ENCODE measurements around the gene TIMM8A.
"Not testable (repeated sequence)": the region's sequence is repeated elsewhere in the genome, so short reads cannot be mapped to it uniquely, and the experiment has no call there.

TIMM8A gene

DNA sequence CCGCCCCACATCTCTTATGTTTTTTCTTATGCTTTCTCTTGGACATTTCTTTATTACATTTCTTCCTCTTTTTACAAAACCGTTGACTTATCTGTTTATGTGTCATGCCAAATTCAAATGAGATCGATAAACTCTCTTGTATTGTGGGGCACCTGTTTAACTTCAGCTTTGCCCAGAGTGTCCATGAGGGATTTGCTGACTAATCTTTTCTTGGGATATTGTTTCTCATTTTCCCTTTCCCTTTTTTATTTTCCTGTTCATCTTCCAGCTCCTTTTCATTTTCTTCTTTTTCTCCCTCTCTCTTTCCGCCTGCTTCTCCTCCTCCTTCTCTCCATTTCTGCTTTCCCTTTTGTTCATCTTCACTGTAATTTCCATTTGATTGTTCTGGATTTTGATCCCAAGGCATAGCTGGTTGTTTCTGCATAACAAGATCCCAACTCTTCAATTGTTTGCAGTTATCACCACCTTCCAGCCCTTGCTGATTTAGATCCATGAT, 10.7 kb downstream of the TIMM8A start:
- Histone ChIP-seq H3K23ac (ENCODE audit: low read length) (no peak overlapping the region), H2BK5ac (ENCODE audit: low read depth, low read length, poor library complexity) (no peak overlapping the region), H3K18ac (ENCODE audit: low read length) (no peak overlapping the region), H3K9ac (ENCODE audit: low read length) (no peak overlapping the region), H2BK120ac (ENCODE audit: insufficient read depth, low read length, poor library complexity) (no peak overlapping the region), H2BK12ac (ENCODE audit: low read length) (no peak overlapping the region), H4K12ac (ENCODE audit: low read depth, low read length) (no peak overlapping the region), H3K79me2 (ENCODE audit: control insufficient read depth, insufficient read depth, low read length, poor library complexity) (no peaks in the 10 kb centered on the region), H3K4me2 (ENCODE audit: low read length) (no peak overlapping the region), H3K14ac (ENCODE audit: low read length) (no peak overlapping the region), H3K79me1 (ENCODE audit: low read length) (no peaks in the 10 kb centered on the region), H3K27me3 (ENCODE audit: insufficient read depth, low read length) (no peaks in the 10 kb centered on the region), H2AK5ac (ENCODE audit: low read length) (no peak overlapping the region), H4K91ac (ENCODE audit: low read depth, low read length) (no peak overlapping the region), H2AFZ (ENCODE audit: insufficient read depth, low read length, poor library complexity) (no peak overlapping the region), H3K4ac (ENCODE audit: low read depth, low read length) (no peak overlapping the region), H3K27ac (ENCODE audit: low read depth, low read length) (no peak overlapping the region), H3K36me3 (ENCODE audit: control insufficient read depth in 1 of 2, insufficient read depth in 2 of 2, low read length in 2 of 2) (no peaks in the 10 kb centered on the region), H4K8ac (ENCODE audit: low read depth, low read length) (no peak overlapping the region), H3K4me3 (ENCODE audit: low read depth, low read length) (no peak overlapping the region), H3K4me1 (ENCODE audit: control insufficient read depth in 1 of 2, insufficient read depth in 2 of 2, low read length in 2 of 2) (no peaks in the 10 kb centered on the region), H3K9me3 (ENCODE audit: insufficient read depth, low read depth, low read length) (no peaks in the 10 kb centered on the region)
- no peak for DNase-seq
- no CpG with 5 or more reads among the region's 4 CpGs for WGBS (ENCODE audit: extremely low coverage, insufficient coverage, insufficient read length)

- no CpG with 5 or more reads among the region's 7 CpGs for WGBS (ENCODE audit: extremely low coverage, insufficient coverage, insufficient read length)
- DNase-seq, result not testable (repeated sequence)
Measured at GRCh38 chrX:101334310-101334709, 14.2 kb downstream of the TIMM8A start.

DNA sequence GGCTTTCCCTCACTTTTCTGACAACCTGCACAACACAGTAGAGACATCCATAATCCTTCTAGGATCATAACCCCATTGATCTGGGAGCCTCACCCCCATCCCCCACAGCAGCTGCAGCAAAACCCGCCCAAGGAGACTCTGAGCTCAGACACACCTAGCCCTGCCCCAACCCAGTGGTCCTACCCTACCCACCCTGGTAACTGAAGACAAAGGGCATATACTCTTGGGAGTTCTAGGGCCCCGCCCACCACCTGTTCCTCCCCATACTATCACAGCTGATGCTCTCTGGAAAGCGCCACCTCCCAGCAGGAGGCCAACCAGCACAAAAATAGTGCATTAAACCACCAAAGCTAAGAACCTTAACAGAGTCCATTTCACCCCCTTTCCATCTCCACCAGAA, 21.9 kb downstream of the TIMM8A start:
- not testable (repeated sequence) for H2BK120ac ChIP-seq (ENCODE audit: insufficient read depth, low read length, poor library complexity); H3K79me1 ChIP-seq (ENCODE audit: low read length); H2BK5ac ChIP-seq (ENCODE audit: low read depth, low read length, poor library complexity); H4K91ac ChIP-seq (ENCODE audit: low read depth, low read length); H3K27ac ChIP-seq (ENCODE audit: low read depth, low read length); H3K14ac ChIP-seq (ENCODE audit: low read length); H3K9ac ChIP-seq (ENCODE audit: low read length); DNase-seq; H3K27me3 ChIP-seq (ENCODE audit: insufficient read depth, low read length); H2BK12ac ChIP-seq (ENCODE audit: low read length); H3K4me1 ChIP-seq (ENCODE audit: control insufficient read depth in 1 of 2, insufficient read depth in 2 of 2, low read length in 2 of 2); H2AFZ ChIP-seq (ENCODE audit: insufficient read depth, low read length, poor library complexity); H2AK5ac ChIP-seq (ENCODE audit: low read length); H3K79me2 ChIP-seq (ENCODE audit: control insufficient read depth, insufficient read depth, low read length, poor library complexity); H3K36me3 ChIP-seq (ENCODE audit: control insufficient read depth in 1 of 2, insufficient read depth in 2 of 2, low read length in 2 of 2); H3K4me2 ChIP-seq (ENCODE audit: low read length); H3K4ac ChIP-seq (ENCODE audit: low read depth, low read length); H4K12ac ChIP-seq (ENCODE audit: low read depth, low read length); H3K18ac ChIP-seq (ENCODE audit: low read length); H3K4me3 ChIP-seq (ENCODE audit: low read depth, low read length); H3K9me3 ChIP-seq (ENCODE audit: insufficient read depth, low read depth, low read length); H4K8ac ChIP-seq (ENCODE audit: low read depth, low read length); H3K23ac ChIP-seq (ENCODE audit: low read length)
- WGBS (ENCODE audit: extremely low coverage, insufficient coverage, insufficient read length), result no CpG with 5 or more reads among the region's 3 CpGs

More at GRCh38 chrX:101334310-101334709, 14.2 kb downstream of the TIMM8A start:
- H4K12ac ChIP-seq (ENCODE audit: low read depth, low read length); H3K4me1 ChIP-seq (ENCODE audit: control insufficient read depth in 1 of 2, insufficient read depth in 2 of 2, low read length in 2 of 2); H4K8ac ChIP-seq (ENCODE audit: low read depth, low read length); H3K9ac ChIP-seq (ENCODE audit: low read length); H3K9me3 ChIP-seq (ENCODE audit: insufficient read depth, low read depth, low read length); H3K27me3 ChIP-seq (ENCODE audit: insufficient read depth, low read length); H3K79me1 ChIP-seq (ENCODE audit: low read length); H2AK5ac ChIP-seq (ENCODE audit: low read length); H3K79me2 ChIP-seq (ENCODE audit: control insufficient read depth, insufficient read depth, low read length, poor library complexity); H3K23ac ChIP-seq (ENCODE audit: low read length); H4K91ac ChIP-seq (ENCODE audit: low read depth, low read length); H3K4me3 ChIP-seq (ENCODE audit: low read depth, low read length); H3K4me2 ChIP-seq (ENCODE audit: low read length); H3K14ac ChIP-seq (ENCODE audit: low read length); H3K36me3 ChIP-seq (ENCODE audit: control insufficient read depth in 1 of 2, insufficient read depth in 2 of 2, low read length in 2 of 2); H2BK5ac ChIP-seq (ENCODE audit: low read depth, low read length, poor library complexity); H3K27ac ChIP-seq (ENCODE audit: low read depth, low read length); H2AFZ ChIP-seq (ENCODE audit: insufficient read depth, low read length, poor library complexity); H2BK120ac ChIP-seq (ENCODE audit: insufficient read depth, low read length, poor library complexity); H2BK12ac ChIP-seq (ENCODE audit: low read length); H3K18ac ChIP-seq (ENCODE audit: low read length); H3K4ac ChIP-seq (ENCODE audit: low read depth, low read length): not testable (repeated sequence)

- no peak overlapping the region for H2AFZ ChIP-seq (ENCODE audit: insufficient read depth, low read length, poor library complexity)
- no peak overlapping the region for H4K12ac ChIP-seq (ENCODE audit: low read depth, low read length)
- no CpG with 5 or more reads among the region's 1 CpG for WGBS (ENCODE audit: extremely low coverage, insufficient coverage, insufficient read length)
- no peaks in the 10 kb centered on the region for H3K27me3 ChIP-seq (ENCODE audit: insufficient read depth, low read length)
- H4K8ac ChIP-seq (ENCODE audit: low read depth, low read length), result no peak overlapping the region
- H3K36me3 ChIP-seq (ENCODE audit: control insufficient read depth in 1 of 2, insufficient read depth in 2 of 2, low read length in 2 of 2), result no peaks in the 10 kb centered on the region
- no peaks in the 10 kb centered on the region for H3K79me1 ChIP-seq (ENCODE audit: low read length)
- H2BK5ac ChIP-seq (ENCODE audit: low read depth, low read length, poor library complexity), result no peak overlapping the region
- no peaks in the 10 kb centered on the region for H3K9me3 ChIP-seq (ENCODE audit: insufficient read depth, low read depth, low read length)
- no peak overlapping the region for H3K18ac ChIP-seq (ENCODE audit: low read length)
- H2BK12ac ChIP-seq (ENCODE audit: low read length), result no peak overlapping the region
- H4K91ac ChIP-seq (ENCODE audit: low read depth, low read length), result no peak overlapping the region
- no peak overlapping the region for H2AK5ac ChIP-seq (ENCODE audit: low read length)
- no peaks in the 10 kb centered on the region for H3K79me2 ChIP-seq (ENCODE audit: control insufficient read depth, insufficient read depth, low read length, poor library complexity)
- H3K14ac ChIP-seq (ENCODE audit: low read length), result no peak overlapping the region
- no peak overlapping the region for H3K9ac ChIP-seq (ENCODE audit: low read length)
- H3K23ac ChIP-seq (ENCODE audit: low read length), result no peak overlapping the region
- H2BK120ac ChIP-seq (ENCODE audit: insufficient read depth, low read length, poor library complexity), result no peak overlapping the region
- no peak overlapping the region for H3K27ac ChIP-seq (ENCODE audit: low read depth, low read length)
- DNase-seq, result no peak
- no peak overlapping the region for H3K4me2 ChIP-seq (ENCODE audit: low read length)
- no peaks in the 10 kb centered on the region for H3K4me1 ChIP-seq (ENCODE audit: control insufficient read depth in 1 of 2, insufficient read depth in 2 of 2, low read length in 2 of 2)
- no peak overlapping the region for H3K4me3 ChIP-seq (ENCODE audit: low read depth, low read length)
- no peak overlapping the region for H3K4ac ChIP-seq (ENCODE audit: low read depth, low read length)
Measured at GRCh38 chrX:101303790-101304189, 44.8 kb downstream of the TIMM8A start.

Data from trophoblast cell (in vitro differentiated cells and primary cell).